HEK293T (cell line): Measurements from ENCODE around the gene CLEC16A.

ENCODE experiments used
- BHLHE40 ChIP-seq: fragments of 450-650 bp; IDR thresholded peaks from 2 replicates; pipeline ENCODE4 v1.6.1; 2016; ENCODE audit warnings: mild to moderate bottlenecking, moderate library complexity, borderline replicate concordance
- CTBP1 ChIP-seq: fragments of 450-650 bp; IDR thresholded peaks from 2 replicates; pipeline ENCODE4 v1.6.1; 2016; ENCODE audit warnings: borderline replicate concordance
- FOXM1 ChIP-seq: fragments of 450-650 bp; IDR thresholded peaks from 2 replicates; pipeline ENCODE4 v1.6.1; 2017; ENCODE audit warnings: mild to moderate bottlenecking, borderline replicate concordance
- SP1 ChIP-seq: fragments of 450-650 bp; IDR thresholded peaks from 2 replicates; pipeline ENCODE4 v1.6.1; 2017

- TF ChIP-seq FOXM1 (no peak), BHLHE40 (no peak), SP1 (no peak), CTBP1 (no peak)
Measured at GRCh38 chr16:11188801-11189740, 244.7 kb downstream of the CLEC16A start.
